WTC11 (cell line): Measurements from ENCODE around the gene AKR7A2.

Experiments used
- CBFB ChIP-seq: sonication (generic); formaldehyde crosslinking; IDR thresholded peaks from 2 replicates; pipeline ENCODE4 v1.8.1; 2022; ENCODE audit warnings: mild to moderate bottlenecking, low read depth, missing genetic modification reagents
- CDX4 ChIP-seq: fragments of 250-450 bp; sonication (Bioruptor Pico); IDR thresholded peaks from 2 replicates; pipeline ENCODE4 v1.9.0; 2021; ENCODE audit warnings: moderate library complexity, mild to moderate bottlenecking, inconsistent platforms, borderline replicate concordance
- CREB1 ChIP-seq: sonication (generic); formaldehyde crosslinking; IDR thresholded peaks from 2 replicates; pipeline ENCODE4 v1.8.0; 2023; ENCODE audit warnings: mild to moderate bottlenecking, missing genetic modification reagents
- CTCF ChIP-seq: fragments of 200-600 bp; IDR thresholded peaks from 2 replicates; pipeline ENCODE4 v1.8.0; 2022; ENCODE audit warnings: antibody characterized with exemption
- E2F5 ChIP-seq: sonication (generic); formaldehyde crosslinking; IDR thresholded peaks from 2 replicates; pipeline ENCODE4 v1.8.1; 2022; ENCODE audit warnings: mild to moderate bottlenecking, moderate library complexity, missing genetic modification reagents
- SMAD3 ChIP-seq: sonication (generic); formaldehyde crosslinking; IDR thresholded peaks from 2 replicates; pipeline ENCODE4 v1.8.0; 2022; ENCODE audit warnings: missing genetic modification reagents, mild to moderate bottlenecking, borderline replicate concordance
- USF1 ChIP-seq: sonication (generic); formaldehyde crosslinking; IDR thresholded peaks from 2 replicates; pipeline ENCODE4 v1.8.0; 2022; ENCODE audit warnings: mild to moderate bottlenecking, missing genetic modification reagents
- USF2 ChIP-seq: sonication (generic); formaldehyde crosslinking; IDR thresholded peaks from 2 replicates; pipeline ENCODE4 v1.8.1; 2023; ENCODE audit warnings: mild to moderate bottlenecking, missing genetic modification reagents, moderate library complexity
- ZNF138 ChIP-seq: sonication (generic); formaldehyde crosslinking; conservative IDR thresholded peaks from 2 replicates; pipeline ENCODE4 v1.8.1; 2022; ENCODE audit warnings: mild to moderate bottlenecking, moderate library complexity, missing genetic modification reagents
- ZNF425 ChIP-seq: fragments of 250-450 bp; sonication (Bioruptor Pico); conservative IDR thresholded peaks from 2 replicates; pipeline ENCODE4 v1.9.0; 2021; ENCODE audit warnings: mild to moderate bottlenecking

GRCh38 chr1:19345391-19345790 is 33.4 kb upstream of the AKR7A2 start:
- TF ChIP-seq SMAD3 (CRISPR knock-in tag) (no peak), ZNF138 (CRISPR knock-in tag) (no peak), USF2 (CRISPR knock-in tag) (no peak), USF1 (CRISPR knock-in tag) (no peak), CTCF (no peak), ZNF425 (CRISPR knock-in tag) (no peak), CBFB (CRISPR knock-in tag) (no peak), E2F5 (CRISPR knock-in tag) (no peak), CDX4 (no peak), CREB1 (CRISPR knock-in tag) (no peak)
